GM23338 (cell line): ENCODE measurements around the gene STARD13.

Experiments used
- CREB1 ChIP-seq: fragments of 250-450 bp; sonication (Bioruptor Pico); IDR thresholded peaks from 2 replicates; pipeline ENCODE4 v1.5.0; 2020; ENCODE audit warnings: low read depth, mild to moderate bottlenecking, moderate library complexity
- EZH2 ChIP-seq: fragments of 200-600 bp; sonication (generic); IDR thresholded peaks from one replicate; pipeline ENCODE4 v1.8.0; 2017; ENCODE audit warnings: antibody characterized with exemption, mild to moderate bottlenecking, low read depth; ENCODE audit not compliant: unreplicated experiment
- EZH2phosphoT487 ChIP-seq: fragments of 200-600 bp; sonication (generic); IDR thresholded peaks from one replicate; pipeline ENCODE4 v1.8.1; 2018; ENCODE audit warnings: antibody characterized with exemption; ENCODE audit not compliant: unreplicated experiment
- JUNB ChIP-seq: IDR thresholded peaks from one replicate; pipeline ENCODE4 v1.6.1; 2016; ENCODE audit warnings: antibody characterized with exemption; ENCODE audit not compliant: unreplicated experiment
- NANOG ChIP-seq: IDR thresholded peaks from 2 replicates; pipeline ENCODE4 v1.6.1; 2016; ENCODE audit warnings: antibody characterized with exemption, borderline replicate concordance
- POLR2AphosphoS5 ChIP-seq: IDR thresholded peaks from 2 replicates; pipeline ENCODE4 v1.6.1; 2016; ENCODE audit warnings: antibody characterized with exemption, low read depth
- REST ChIP-seq: IDR thresholded peaks from one replicate; pipeline ENCODE4 v1.6.1; 2018; ENCODE audit warnings: antibody characterized with exemption; ENCODE audit not compliant: unreplicated experiment
- TF ChIP-seq, protein P1 (sequence below), 2 experiments: fragments of 200-600 bp in 1 of 2; sonication (generic) in 1 of 2; conservative IDR thresholded peaks; 2 replicates each; pipeline versions ENCODE4 v1.5.1 to v1.6.1; 2016 to 2017; ENCODE audit warnings: antibody characterized with exemption in 2 of 2, low read depth in 2 of 2, mild to moderate bottlenecking in 2 of 2, moderate library complexity in 1 of 2
- TF ChIP-seq, protein P2 (sequence below): IDR thresholded peaks from 2 replicates; pipeline ENCODE4 v1.6.1; 2016; ENCODE audit warnings: antibody characterized with exemption

- TF ChIP-seq, protein P1, sequence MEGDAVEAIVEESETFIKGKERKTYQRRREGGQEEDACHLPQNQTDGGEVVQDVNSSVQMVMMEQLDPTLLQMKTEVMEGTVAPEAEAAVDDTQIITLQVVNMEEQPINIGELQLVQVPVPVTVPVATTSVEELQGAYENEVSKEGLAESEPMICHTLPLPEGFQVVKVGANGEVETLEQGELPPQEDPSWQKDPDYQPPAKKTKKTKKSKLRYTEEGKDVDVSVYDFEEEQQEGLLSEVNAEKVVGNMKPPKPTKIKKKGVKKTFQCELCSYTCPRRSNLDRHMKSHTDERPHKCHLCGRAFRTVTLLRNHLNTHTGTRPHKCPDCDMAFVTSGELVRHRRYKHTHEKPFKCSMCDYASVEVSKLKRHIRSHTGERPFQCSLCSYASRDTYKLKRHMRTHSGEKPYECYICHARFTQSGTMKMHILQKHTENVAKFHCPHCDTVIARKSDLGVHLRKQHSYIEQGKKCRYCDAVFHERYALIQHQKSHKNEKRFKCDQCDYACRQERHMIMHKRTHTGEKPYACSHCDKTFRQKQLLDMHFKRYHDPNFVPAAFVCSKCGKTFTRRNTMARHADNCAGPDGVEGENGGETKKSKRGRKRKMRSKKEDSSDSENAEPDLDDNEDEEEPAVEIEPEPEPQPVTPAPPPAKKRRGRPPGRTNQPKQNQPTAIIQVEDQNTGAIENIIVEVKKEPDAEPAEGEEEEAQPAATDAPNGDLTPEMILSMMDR (conservative IDR thresholded peaks at IDR 0.05; ENCODE audit: low read depth in 2 of 2), result no peak
- no peak for TF ChIP-seq EZH2
- TF ChIP-seq POLR2AphosphoS5, result no peak
- TF ChIP-seq JUNB, result no peak
- no peak for TF ChIP-seq EZH2phosphoT487
- no peak for TF ChIP-seq REST
- TF ChIP-seq, protein P2, sequence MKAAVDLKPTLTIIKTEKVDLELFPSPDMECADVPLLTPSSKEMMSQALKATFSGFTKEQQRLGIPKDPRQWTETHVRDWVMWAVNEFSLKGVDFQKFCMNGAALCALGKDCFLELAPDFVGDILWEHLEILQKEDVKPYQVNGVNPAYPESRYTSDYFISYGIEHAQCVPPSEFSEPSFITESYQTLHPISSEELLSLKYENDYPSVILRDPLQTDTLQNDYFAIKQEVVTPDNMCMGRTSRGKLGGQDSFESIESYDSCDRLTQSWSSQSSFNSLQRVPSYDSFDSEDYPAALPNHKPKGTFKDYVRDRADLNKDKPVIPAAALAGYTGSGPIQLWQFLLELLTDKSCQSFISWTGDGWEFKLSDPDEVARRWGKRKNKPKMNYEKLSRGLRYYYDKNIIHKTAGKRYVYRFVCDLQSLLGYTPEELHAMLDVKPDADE, result no peak
- no peak for TF ChIP-seq CREB1 (CRISPR knock-in tag)
- TF ChIP-seq NANOG, result no peak
These were observed 213.3 kb downstream of the STARD13 start for GRCh38 chr13:33072282-33072681.
